SHP77 (cell line): ENCODE data around the gene ZPBP2.
"Not testable (repeated sequence)": the region's sequence is repeated elsewhere in the genome, so short reads cannot be mapped to it uniquely, and the experiment has no call there.

Experiments
- DNase-seq, 2 experiments: peaks; one replicate each; lab custom pipeline; 2025; lab: John Stamatoyannopoulos, UW

The ZPBP2 gene

DNA sequence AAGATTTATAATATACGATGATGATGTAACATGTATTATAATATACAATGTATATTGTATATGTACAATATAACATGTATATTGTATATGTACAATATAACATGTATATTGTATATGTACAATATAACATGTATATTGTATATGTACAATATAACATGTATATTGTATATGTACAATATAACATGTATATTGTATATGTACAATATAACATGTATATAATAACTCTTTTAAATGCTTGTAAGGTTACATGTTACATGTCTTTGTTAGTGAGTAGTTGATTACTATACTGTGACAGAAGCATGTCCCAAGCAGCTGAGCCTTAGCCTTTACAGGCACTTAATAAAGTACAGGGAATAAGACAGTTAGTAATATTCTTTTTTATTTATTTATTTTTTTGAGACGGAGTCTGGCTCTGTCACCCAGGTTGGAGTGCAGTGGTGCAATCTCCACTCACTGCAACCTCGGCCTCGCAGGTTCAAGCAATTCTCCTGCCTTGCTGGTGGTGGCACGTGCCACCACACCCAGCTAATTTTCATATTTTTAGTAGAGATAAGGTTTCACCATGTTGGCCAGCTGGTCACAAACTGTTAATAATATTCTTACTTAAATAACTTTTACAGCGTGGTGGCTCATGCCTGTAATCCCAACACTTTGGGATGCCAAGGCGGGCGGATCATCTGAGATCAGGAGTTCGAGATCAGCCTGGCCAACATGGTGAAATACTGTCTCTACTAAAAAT lies 11.9 kb upstream of the ZPBP2 start:
- DNase-seq: not testable (repeated sequence)

DNA sequence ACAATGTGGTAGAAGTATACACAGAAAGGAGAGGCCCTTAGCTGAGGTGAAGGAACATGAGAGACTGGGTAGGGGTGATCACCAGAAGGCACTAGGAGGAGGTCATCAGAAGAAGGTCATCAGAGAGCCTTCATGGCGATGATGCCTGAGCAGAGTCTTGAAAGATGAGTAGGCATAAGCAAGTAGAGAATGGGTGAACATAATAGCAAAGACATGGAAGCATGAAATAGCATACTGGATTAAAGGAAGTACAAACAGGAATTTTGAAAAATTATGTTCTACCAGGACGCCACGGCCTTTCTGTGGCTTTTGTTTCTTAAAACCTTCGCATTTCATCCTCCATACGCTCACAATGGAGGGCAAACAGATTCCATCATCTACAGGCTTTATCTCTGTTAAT lies 6.8 kb upstream of the ZPBP2 start:
- DNase-seq: no peak

DNA sequence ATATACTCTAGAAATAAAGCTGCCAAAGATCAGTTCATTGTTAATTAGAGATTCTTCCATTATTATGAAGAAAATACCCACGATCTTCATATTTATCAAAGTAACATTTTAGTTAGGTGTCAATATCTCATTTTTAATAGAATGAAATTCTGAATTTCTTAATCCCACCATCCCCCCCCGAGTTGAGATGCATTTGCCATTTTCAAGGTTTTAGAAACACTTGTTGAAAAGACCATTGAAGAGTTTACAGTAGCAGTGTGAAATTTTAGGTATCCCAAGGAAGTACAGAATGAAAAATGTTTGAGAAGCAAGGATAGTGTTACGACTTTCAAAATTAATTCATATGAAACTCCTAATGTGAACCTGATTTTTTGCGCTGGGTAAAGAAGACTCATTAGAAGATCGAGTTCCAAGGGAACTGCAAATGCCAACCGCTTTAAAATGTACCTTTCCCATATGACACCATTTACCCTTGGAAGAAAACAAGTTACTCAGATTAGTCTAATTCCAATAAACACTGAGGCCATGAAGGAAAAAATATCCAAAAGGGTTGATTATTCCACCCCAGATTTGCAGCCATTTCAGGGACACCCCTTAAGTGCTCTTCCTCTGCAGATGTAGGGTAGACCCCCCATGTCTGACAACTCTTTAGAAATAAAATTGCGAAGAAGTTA lies 4.6 kb upstream of the ZPBP2 start:
- no peak for DNase-seq

DNA sequence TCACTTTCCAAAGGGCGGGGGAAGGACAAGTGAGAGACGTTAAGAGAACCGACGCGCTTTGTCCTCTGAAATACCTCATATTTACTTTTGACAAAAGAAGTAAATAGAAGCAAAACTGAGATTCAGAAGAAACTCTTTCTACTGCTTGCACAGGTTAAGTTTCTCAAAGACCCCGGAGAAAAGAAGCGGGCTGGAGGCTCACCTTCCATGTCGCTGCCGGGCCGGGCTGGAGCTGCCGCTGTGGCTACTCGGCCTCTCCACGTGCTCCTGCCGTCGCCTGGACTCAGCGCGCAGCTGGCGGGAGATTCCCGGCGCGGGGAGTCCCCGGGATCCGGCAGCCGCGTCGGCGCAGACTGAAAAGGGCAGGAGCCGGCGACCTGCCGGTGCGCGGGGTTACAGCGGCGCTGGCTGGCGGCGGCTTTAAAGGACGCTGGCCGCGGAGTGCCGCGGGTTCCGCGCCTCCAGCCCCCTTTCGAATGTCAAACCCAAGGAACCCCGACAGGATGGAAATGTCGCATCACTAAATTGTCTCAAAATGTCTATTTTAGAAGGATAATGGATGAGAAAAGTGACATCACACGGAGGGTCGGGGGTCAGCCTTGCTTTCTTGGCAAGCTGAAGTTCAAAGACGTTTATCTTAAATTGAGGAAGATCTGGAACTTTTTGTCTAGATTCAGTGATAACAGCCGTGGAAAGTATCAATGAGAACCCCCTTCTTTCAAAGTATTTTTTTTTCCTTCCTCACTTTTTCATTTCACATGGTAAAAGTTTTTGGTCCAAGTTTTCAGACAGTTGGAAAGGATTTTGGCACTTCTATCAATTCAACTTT lies 3.9 kb upstream of the ZPBP2 start, which contains the start of gene IKZF3:
Gene IKZF3 (minus strand): TSS at position 395 of the 829 bp plus-strand sequence. CDS start 186 bp downstream, at position 209.
- DNase-seq: no peak

DNA sequence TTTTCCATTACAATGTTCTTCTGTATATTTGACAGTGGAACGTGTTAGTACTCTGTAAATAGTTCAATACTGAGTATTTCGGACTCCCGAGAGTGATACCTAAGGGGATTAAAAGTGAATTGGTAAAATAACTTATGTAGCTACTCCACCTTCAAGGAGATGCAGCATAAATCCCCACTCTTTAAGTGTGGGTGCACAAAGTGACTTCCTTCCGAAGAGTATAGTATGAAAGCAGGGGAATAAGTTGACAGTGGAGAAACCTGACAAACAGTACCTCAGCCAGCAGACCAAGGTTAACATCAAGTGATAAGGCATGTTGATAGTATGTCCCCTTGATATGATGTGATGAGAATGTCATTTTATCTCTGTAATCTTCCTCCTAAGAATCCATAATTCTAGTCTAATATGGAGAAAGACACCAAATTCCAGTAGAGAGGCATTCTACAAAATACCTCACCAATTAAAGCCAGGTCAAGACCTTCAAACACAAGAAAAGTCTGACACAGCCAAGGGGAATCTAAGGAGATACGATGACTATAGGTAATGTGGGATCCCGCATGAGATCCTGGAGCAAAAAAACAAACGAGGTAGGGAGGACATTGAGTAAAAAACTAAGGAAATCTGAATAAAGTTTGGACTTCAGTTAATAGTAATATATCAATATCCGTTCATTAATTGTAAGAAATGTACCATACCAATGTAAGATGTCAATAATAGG lies 1.8 kb upstream of the ZPBP2 start:
- DNase-seq: no peak

DNA sequence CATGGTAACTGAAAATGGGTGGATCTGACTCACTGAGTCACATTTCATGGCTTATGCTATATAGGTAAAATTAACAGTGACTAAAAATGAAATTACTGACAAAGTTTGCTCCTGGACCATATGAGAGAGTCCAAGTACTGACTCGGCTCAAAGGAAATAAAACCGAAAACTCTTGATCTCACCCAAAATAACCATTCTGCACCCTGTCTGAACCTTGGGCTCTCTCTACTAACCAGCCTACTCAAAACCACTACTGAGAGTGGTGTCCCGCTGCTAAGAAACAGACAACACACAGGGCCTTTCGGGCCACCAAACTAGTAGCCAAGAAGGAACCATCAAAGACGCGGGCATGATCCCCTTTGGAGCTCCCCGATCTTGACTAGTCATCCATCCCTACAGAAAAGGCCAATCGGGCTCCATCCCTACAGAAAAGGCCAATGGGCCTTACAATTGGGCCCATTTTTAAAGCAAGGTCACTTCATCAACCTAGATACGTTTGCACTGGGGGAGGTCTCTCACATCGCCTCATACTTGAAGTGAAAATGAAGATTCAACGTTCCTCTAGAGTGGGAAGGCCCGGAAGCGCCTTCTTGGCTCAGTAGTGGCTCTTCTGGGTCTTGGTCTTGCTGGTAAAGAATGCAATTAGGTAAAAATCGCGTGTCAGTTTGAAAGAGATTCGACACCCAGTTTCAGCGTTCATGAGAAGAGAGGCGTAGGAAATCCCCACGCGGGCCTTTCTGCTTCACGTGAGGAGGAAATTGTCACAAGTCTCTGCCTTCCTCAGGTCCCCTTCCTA lies 720 bp upstream of the ZPBP2 start:
- DNase-seq: no peak

DNA sequence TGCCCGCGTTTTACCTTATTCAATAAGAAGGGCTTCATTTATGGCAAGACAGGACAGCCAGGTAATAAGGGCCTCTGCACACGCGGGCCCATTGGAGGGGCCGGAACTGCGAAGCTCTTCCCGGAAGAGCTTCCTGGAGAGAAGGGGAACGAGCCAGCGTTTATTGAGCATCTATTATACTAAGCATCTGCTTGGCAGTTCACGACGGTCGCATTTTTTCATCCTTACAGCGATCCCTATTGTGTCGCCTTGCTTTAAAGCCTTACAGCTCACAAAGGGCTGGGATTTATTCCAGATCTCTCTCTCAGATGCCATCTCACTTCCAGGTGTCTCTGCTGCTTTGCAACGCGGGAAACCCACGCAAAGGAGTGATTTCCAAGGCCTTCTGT lies 546 bp downstream of the ZPBP2 start:
- no peak for DNase-seq

DNA sequence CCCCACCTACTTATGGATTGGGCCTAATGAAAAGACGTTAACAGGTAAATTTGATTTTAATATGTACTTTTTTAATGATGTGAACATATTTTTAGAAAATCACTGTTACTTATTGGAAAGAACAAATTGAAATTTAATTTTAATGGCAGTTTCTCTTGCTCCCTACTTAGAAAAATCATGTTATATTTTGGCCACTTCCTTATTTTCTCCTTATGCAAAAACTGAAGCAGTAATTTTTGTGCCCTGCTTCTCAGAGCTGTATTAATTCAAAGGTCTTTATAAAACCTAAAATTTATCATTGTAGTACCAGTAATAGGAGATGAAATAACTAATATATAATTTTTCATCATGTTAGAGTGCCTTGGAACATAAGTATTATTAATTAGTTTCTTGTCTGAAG lies 2.8 kb downstream of the ZPBP2 start:
- DNase-seq: no peak

DNA sequence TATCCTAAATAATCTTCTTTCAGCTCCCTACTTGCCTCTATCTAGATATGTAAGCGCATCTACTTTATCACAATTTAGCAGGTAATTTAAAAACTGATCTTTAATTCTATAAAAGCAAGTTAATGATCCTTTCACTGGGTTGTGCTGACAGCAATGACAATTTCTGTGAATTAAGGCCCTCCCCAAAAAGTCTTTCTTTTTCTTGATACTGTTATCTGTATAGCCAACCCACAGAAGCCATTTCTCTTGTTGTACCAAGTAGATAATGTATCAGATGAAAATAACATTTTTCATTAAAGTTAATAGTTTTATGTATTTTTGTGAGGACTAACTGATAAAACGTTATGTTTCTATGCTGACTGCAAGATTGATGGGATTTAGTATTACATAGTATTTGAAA lies 3.8 kb downstream of the ZPBP2 start:
- DNase-seq: no peak

DNA sequence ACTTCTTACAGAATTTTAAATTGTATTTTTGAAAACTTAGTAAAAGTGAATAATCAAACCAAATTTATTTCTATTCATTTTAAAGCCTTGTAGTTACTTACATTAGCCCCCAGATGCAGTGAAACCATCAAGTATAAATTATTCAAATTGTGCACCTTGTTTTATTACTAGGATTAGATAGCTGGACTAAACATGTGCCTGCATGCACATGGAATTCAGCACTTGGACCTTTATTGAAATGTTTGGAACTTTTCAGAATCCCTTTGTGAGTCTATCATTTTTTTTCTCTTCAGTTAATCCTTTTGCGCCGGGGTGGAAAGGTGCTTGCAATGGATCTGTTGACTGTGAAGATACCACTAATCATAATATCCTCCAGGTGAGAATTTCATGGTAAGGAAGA lies 4.7 kb downstream of the ZPBP2 start:
- DNase-seq: peak in 1 of 2 experiments; percentile 1

DNA sequence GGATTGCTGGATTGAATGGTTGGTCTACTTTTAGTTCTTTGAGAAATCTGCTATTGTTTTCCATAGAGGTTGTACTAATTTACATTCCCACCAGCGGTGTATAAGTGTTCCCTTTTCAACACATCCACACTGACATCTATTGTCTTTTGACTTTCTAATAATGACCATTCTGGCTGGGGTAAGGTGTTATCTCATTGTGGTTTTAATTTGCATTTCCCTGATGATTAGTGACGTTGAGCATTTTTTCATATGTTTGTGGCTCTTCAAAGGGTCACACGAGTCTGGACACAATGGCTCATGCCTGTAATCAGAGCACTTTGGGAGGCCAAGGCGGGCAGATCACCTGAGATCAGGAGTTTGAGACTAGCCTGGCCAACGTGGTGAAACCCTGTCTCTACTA lies 18.1 kb downstream of the ZPBP2 start:
- not testable (repeated sequence) for DNase-seq

DNA sequence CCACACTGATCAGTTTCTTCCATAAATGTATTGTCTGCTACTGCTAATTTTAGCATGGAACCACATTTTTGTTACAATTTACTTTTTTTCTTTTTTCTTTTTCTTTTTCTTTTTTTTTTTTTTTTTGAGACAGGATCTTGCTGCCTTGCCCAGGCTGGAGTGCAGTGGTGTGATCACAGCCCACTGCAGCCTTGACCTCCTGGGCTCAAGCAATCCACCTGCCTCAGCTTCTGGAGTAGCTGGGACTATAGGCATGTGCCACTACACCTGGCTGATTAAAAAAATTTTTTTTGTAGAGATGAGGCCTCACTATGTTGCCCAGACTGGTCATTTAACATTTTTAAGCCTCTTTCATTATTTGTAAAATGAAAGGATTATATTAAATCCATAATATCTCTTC lies 19.1 kb downstream of the ZPBP2 start:
- no peak for DNase-seq

DNA sequence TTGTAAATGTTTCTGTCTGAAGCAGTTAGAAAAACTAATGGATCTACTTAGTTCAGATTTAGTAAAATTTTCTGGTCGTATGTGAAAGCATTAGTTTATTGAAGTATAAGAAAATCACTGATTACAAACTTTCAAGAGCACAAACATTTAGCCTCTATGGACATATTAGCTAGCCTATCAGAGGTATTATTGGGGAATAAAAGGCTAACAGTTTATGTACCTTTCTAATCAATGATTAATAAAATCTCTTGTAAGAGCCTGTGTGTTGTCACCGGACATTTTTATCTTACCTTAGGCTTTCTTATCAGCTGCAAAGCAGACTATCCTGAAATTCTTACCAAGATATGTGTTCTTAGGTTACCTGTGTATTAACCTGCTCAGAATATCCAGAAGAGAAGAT lies 21.2 kb downstream of the ZPBP2 start:
- DNase-seq: no peak

DNA sequence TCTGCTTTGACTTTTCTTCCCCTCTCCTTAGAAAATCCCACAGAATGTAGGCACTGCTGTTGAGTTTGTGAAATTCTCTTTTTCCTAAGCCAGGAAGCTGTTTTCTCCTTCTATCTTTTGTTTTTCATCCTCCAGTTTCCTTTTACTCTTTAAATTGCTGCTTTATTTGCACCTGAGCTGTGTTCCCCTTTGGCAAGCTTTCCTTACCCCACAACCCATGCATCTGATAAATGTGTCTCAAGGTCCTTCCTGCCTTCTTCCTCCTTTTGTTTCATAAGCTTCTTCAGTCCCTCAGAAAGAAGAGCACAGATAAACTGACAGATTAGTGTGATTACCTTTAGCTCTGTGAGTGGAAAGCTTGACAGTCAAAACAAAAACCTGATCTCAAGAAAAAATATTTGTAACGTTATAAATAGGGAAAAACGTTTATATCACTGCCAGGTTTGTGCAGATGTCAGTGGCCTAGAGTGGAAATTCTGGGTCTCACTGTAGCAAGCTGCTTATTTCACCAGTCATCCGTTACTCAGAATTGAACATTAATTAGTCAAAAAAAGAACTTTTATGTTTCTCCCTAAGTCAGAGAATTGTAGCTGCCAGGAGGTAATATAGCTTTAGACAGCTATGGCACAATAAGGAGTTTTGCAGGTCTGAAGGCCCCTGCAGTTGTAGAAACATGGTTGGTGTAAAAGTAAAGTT lies 26.8 kb downstream of the ZPBP2 start:
- no peak for DNase-seq

DNA sequence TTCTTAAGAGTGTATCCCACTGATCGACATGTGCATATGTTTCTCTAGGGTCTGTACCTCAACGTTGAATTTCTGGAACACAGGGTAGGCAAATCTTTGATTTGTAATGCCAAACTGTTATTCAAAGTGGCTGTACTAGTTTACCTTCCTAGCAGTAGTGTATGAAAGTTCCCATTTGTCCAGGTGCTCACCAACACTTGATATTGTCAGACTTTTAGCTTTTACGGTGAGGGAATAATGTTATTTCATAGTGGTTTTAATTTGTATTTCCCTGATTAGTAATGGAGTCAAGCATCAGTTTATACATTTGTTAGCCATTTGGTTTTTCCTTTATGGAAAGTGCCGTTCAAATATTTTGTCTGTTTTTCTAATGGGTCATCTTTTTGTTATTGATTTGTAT lies 30.1 kb downstream of the ZPBP2 start:
- DNase-seq: no peak

DNA sequence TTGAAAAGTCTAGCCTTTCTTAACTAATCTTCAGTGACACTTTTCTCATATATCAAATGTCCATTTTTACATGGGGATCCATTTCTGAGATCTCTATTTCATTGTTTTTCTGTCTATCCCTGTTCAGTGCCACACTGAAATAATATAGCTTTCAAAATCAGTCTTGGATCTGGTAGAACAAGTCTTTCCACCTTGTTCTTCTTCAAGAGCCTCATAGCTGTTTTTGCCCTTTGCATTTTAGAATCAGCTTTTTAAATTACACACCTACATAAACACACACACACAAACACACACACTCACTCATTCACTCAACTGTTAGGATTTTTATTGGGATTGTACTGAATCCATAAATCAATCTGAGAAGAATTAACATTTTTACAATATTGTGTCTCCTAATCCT lies 31.2 kb downstream of the ZPBP2 start:
- no peak for DNase-seq

DNA sequence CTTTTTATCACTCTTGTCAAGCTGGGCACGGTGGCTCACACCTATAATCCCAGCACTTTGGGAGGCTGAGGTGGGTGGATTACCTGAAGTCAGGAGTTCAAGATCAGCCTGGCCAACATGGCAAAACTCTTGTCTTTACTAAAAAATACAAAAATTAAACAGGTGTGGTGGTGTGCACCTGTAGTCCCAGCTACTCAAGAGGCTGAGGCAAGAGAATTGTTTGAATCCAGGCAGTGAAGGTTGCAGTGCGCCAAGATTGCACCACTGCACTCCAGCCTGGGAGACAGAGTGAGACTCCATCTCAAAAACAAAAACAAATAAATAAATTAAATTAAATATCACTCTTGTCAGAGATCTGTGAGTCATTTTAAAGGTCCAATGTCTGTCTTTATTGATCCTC lies 34.0 kb downstream of the ZPBP2 start:
- DNase-seq: not testable (repeated sequence)

DNA sequence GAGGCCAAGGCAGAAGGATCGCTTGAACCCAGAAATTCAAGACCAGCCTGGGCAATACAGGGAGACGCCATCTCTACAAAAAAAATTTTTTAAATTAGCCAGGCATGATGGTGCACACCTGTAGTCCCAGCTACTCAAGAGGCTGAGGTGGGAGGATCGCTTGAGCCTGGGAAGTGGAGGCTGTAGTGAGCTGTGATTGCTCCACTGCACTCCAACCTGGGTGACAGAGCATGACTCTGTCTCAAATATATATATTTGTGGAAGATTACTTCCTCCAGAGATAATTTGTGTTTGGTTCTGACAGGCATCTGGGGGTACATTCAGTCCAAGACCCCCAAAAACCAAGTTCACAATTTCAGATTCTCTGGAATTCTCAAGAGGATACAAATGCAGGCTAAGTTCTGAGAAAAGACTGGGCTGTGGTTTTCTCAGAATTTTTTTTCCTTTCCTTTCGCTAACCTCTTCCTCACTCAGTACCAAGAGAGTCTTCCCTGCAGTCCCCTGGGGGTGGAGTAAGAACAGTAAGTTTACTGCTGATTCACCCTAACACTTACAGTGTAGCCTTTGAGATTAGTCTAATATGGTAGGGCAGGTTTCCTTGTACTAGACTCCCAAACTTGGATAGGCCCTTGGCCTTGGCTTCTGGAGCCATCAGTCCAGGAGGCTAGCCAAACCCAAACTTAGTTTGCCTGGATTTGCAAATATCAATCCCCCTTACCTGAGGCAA lies 35.3 kb downstream of the ZPBP2 start:
- no peak for DNase-seq

DNA sequence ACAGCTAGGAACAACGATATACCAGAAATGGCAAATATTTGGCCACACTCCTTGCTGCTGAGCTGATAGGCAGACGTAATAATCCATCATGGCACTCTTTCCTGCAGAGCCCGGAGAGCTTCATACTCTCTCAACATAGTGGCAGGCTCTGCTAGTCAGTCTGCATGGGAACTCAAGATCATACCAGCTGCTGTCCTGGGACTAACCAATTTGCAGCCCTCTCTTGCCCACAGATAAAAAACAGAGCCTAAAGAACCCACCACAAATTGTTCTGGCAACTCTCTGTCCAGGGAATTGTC lies 36.9 kb downstream of the ZPBP2 start:
- no peak for DNase-seq

DNA sequence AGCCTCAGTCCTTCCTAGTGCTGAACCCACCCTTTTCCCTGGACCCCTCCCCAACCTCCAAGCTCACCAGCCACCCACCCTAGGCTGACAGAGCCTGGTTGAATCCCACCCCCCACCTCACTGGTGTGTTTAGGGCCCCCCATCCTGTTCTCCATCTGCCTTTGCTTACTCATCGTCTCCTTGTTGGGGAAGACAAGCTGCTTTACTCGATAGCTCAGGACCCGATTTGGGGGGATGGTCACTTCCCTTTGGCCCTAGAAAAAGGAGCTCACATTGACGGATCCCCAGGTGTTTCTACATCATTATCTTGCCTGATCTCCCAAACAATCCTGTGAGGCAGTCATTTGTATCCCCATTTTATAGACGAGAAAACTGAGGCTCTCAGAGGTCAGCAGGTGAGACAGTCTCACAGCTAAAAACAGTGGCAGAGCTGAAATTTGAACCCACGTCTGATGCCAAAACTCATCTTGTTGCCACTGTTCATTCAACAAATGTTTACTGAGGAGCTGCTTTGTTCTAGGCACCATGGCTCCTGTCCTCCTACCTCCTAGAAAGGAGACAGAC lies 40.9 kb downstream of the ZPBP2 start:
- DNase-seq: no peak
